ENCODE data around the gene PPP2R2B.

DNA sequence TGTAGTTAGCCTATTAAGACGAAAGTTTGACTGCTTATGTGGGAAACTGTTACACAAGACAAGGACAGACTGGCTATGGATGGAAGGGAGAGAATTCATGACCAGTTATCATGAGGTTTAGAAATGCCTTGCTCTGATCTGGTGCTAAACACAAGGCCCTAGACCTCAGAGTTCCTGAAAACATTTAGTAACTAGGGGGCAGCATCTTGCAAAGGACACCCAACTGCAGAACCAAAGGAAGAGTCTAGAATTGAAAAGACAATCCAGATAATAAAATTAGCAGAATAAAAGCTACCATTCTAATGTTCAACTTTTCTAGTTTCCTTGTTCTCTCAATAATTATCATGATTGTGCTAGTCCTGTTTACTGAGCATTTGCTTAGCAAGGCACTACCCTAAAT lies 232.1 kb downstream of the PPP2R2B start:
- TF ChIP-seq MAX (IDR thresholded peaks at IDR 0.05): no peak
- TF ChIP-seq EP300 (IDR thresholded peaks at IDR 0.05; ENCODE audit: borderline replicate concordance): no peak
- TF ChIP-seq EGR1 (IDR thresholded peaks at IDR 0.05): no peak
- no peak for TF ChIP-seq TAF1 (IDR thresholded peaks at IDR 0.05; ENCODE audit: low read depth)
- TF ChIP-seq YY1 (IDR thresholded peaks at IDR 0.05; ENCODE audit: low read depth): no peak
- TF ChIP-seq RAD21 (IDR thresholded peaks at IDR 0.05; ENCODE audit: low read depth): no peak
- no peak for TF ChIP-seq CEBPB (IDR thresholded peaks at IDR 0.05)
- TF ChIP-seq, protein P1, sequence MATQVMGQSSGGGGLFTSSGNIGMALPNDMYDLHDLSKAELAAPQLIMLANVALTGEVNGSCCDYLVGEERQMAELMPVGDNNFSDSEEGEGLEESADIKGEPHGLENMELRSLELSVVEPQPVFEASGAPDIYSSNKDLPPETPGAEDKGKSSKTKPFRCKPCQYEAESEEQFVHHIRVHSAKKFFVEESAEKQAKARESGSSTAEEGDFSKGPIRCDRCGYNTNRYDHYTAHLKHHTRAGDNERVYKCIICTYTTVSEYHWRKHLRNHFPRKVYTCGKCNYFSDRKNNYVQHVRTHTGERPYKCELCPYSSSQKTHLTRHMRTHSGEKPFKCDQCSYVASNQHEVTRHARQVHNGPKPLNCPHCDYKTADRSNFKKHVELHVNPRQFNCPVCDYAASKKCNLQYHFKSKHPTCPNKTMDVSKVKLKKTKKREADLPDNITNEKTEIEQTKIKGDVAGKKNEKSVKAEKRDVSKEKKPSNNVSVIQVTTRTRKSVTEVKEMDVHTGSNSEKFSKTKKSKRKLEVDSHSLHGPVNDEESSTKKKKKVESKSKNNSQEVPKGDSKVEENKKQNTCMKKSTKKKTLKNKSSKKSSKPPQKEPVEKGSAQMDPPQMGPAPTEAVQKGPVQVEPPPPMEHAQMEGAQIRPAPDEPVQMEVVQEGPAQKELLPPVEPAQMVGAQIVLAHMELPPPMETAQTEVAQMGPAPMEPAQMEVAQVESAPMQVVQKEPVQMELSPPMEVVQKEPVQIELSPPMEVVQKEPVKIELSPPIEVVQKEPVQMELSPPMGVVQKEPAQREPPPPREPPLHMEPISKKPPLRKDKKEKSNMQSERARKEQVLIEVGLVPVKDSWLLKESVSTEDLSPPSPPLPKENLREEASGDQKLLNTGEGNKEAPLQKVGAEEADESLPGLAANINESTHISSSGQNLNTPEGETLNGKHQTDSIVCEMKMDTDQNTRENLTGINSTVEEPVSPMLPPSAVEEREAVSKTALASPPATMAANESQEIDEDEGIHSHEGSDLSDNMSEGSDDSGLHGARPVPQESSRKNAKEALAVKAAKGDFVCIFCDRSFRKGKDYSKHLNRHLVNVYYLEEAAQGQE (IDR thresholded peaks at IDR 0.05; ENCODE audit: low read depth): no peak
- TF ChIP-seq TEAD4 (IDR thresholded peaks at IDR 0.05): no peak
- TF ChIP-seq NFIC (IDR thresholded peaks at IDR 0.05): no peak
